Brain microvascular endothelial cell (primary cell): ENCODE results near the gene LHFPL5.

Experiments used
- DNase-seq: peaks from one replicate; pipeline ENCODE4 v3.0.0-alpha.2; 2020
- H3K27ac ChIP-seq: fragments of 250-450 bp; sonication (Bioruptor Pico); 2 replicates; pipeline ENCODE4 v1.5.1; 2020; ENCODE audit warnings: mild to moderate bottlenecking, moderate library complexity
- H3K27me3 ChIP-seq: fragments of 250-450 bp; sonication (Bioruptor Pico); replicated peaks from 2 replicates; pipeline ENCODE4 v1.5.1; 2020; ENCODE audit warnings: mild to moderate bottlenecking
- H3K36me3 ChIP-seq: fragments of 250-450 bp; sonication (Bioruptor Pico); replicated peaks from 2 replicates; pipeline ENCODE4 v1.5.1; 2020; ENCODE audit warnings: mild to moderate bottlenecking
- H3K4me3 ChIP-seq: 2 replicates; pipeline ENCODE4 v1.5.1; 2011; ENCODE audit warnings: low read depth, mild to moderate bottlenecking, control low read depth, low read length, moderate library complexity
- CTCF ChIP-seq: IDR thresholded peaks from 2 replicates; pipeline ENCODE4 v1.5.1; 2011; ENCODE audit warnings: low read depth, mild to moderate bottlenecking, moderate library complexity, low read length, control low read depth, inconsistent platforms; ENCODE audit errors: missing control alignments
- in situ Hi-C: cut with HindIII; loops from 2 replicates; pipeline ENCODE4 v1.10.0; 2017; ENCODE audit warnings: low sequenced_read_pairs, low pct_ligation_motif_present

Gene LHFPL5

DNA sequence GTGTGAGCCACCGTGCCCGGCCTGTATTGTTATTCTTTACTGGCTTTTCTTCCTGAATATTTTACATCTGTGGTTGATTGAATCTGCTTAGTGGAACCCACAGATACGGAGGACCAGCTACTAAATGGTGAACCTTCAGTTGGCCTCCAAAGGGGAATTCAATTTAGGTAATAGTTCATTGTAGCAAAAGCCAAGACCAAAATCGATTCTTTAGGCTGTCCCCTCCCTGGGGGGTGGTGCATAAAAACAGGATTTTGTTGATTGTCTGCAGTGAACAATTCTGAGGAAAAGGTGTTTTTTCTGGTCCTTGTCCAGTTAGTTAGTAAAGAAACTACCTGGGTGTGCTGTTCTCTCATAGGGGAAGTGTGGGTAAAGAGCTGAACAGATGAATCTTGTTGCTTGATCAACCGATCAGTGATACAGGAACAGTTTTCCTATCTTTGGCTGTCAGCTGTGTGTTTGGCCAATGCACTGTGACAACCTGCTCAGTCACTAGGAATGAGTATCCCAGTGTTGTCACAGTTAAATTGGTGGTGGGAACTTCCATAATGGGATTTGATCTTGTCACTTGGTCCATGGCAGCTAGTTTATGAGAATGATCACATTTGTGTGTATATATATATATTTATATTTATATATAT, 19.5 kb downstream of the LHFPL5 start:
- TF ChIP-seq CTCF, result no peak
- Histone ChIP-seq H3K27me3 (no peaks in the 10 kb centered on the region), H3K4me3 (no peak overlapping the region), H3K36me3 (no peaks in the 10 kb centered on the region), H3K27ac (no peak overlapping the region)
- DNase-seq, result no peak
- in situ Hi-C loops, result no loop called here

DNA sequence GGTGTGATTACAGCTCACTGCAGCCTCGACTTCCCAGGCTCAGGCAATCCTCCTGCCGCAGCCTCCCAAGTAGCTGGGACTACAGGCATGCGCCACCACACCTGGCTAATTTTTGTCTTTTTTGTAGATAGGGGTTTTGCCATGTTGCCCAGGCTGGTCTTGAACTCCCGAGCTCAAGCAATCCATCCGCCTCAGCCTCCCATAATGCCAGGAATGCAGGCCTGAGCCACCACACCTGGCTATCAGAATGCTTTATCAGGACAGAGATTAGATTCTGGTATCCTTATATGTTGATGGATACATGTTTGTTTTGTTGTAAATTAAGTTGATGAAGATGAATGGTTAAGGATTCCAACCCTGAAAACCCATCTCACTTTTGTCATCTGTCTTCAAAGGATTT, 24.2 kb downstream of the LHFPL5 start:
- H3K36me3 ChIP-seq, result peaks cover 13% of the 10 kb centered on the region
- no peak overlapping the region for H3K27ac ChIP-seq
- DNase-seq, result no peak
- H3K4me3 ChIP-seq, result no peak overlapping the region
- TF ChIP-seq CTCF, result no peak
- H3K27me3 ChIP-seq, result no peaks in the 10 kb centered on the region
- in situ Hi-C loops, result no loop called here

GRCh38 chr6:35831257-35832007, 26.3 kb downstream of the LHFPL5 start:
- no peak for DNase-seq
- Histone ChIP-seq H3K4me3 (no peak overlapping the region), H3K36me3 (peaks cover 23% of the 10 kb centered on the region), H3K27ac (no peak overlapping the region), H3K27me3 (no peaks in the 10 kb centered on the region)
- in situ Hi-C loops, result no loop called here
- no peak for TF ChIP-seq CTCF

DNA sequence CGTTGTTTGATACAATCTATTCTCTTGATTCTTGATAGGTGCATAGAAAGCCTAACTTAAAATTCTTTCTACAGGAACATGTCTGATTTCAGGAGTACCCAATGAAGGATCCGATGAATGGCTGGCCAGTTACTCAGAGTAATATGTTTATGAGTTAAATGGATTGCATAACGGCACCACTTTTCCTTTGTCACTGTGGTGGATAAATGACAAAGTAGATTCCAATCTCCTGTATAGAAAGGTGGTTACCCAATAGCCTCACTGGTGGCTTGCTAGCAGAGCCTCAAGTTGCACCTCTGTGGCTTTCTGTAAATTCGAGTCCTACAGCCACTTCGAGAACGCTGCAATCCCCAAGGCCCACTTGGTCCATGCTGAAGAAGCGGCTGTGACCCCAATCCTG, 28.4 kb downstream of the LHFPL5 start:
- H3K27ac ChIP-seq, result no peak overlapping the region
- in situ Hi-C loops, result no loop called here

DNA sequence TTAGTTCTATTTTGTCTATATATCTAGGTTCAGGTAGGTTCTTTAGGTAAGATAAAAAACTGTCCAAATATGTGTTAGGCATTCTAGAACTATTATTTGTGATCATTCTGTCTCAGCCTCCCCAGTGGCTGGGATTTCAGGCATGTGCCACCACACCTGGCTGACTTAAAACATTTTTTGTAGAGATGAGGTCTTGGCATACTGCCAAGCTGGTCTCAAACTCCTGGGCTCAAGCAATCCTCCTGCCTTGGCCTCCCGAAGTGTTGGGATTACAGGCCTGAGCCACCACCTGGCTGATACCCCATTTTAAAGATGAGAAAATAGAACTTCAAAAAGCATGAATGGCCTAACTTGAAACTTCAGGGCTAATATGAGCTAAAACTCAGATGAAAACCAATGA, 33.9 kb downstream of the LHFPL5 start:
- Histone ChIP-seq H3K27ac (no peak overlapping the region), H3K27me3 (no peaks in the 10 kb centered on the region), H3K36me3 (peaks cover 33% of the 10 kb centered on the region), H3K4me3 (no peak overlapping the region)
- in situ Hi-C loops, result no loop called here
- no peak for DNase-seq
- no peak for TF ChIP-seq CTCF

More for the DNA sequence above, 28.4 kb downstream of the LHFPL5 start:
- H3K36me3 ChIP-seq, result peaks cover 33% of the 10 kb centered on the region
- no peaks in the 10 kb centered on the region for H3K27me3 ChIP-seq
- H3K4me3 ChIP-seq, result no peak overlapping the region
- no peak for TF ChIP-seq CTCF
- DNase-seq, result no peak
